DOHH2 (cell line): Measurements from ENCODE around the gene RCOR2.

Source experiments
- H3F3A ChIP-seq: fragments of 200-600 bp; sonication (generic), shearing (Covaris generic); 2 replicates; pipeline ENCODE4 v1.6.0; 2016; ENCODE audit warnings: antibody characterized with exemption, mild to moderate bottlenecking; ENCODE audit not compliant: control insufficient read depth, insufficient read depth
- H3K27ac ChIP-seq: fragments of 200-600 bp; sonication (generic); 2 replicates; pipeline ENCODE4 v1.5.1; 2014; ENCODE audit warnings: low read depth, mild to moderate bottlenecking, low read length, moderate library complexity
- H3K27me3 ChIP-seq: fragments of 200-600 bp; sonication (generic); 2 replicates; pipeline ENCODE4 v1.6.1; 2014; ENCODE audit warnings: mild to moderate bottlenecking, low read length, mixed read lengths; ENCODE audit not compliant: control insufficient read depth
- H3K36me3 ChIP-seq: fragments of 200-600 bp; sonication (generic); 2 replicates; pipeline ENCODE4 v1.6.1; 2014; ENCODE audit warnings: mild to moderate bottlenecking, low read length, moderate library complexity, mixed read lengths; ENCODE audit not compliant: control insufficient read depth
- H3K4me1 ChIP-seq: fragments of 200-600 bp; sonication (generic); 2 replicates; pipeline ENCODE4 v1.6.1; 2014; ENCODE audit warnings: mild to moderate bottlenecking, low read length, mixed read lengths; ENCODE audit not compliant: control insufficient read depth
- H3K4me2 ChIP-seq: fragments of 200-600 bp; sonication (generic); 2 replicates; pipeline ENCODE4 v1.6.0; 2014; ENCODE audit warnings: mild to moderate bottlenecking, low read length, moderate library complexity
- H3K4me3 ChIP-seq: fragments of 200-600 bp; sonication (generic); 2 replicates; pipeline ENCODE4 v1.5.1; 2014; ENCODE audit warnings: mild to moderate bottlenecking, low read length, mixed read lengths
- H3K79me2 ChIP-seq: fragments of 200-600 bp; sonication (generic); 2 replicates; pipeline ENCODE4 v1.6.1; 2014; ENCODE audit warnings: mild to moderate bottlenecking, low read length, mixed read lengths; ENCODE audit not compliant: control insufficient read depth
- H3K9me2 ChIP-seq: fragments of 200-600 bp; sonication (generic); replicated peaks from 2 replicates; pipeline ENCODE4 v1.6.1; 2014; ENCODE audit warnings: mild to moderate bottlenecking, low read length, mixed read lengths; ENCODE audit not compliant: control insufficient read depth
- H3K9me3 ChIP-seq: fragments of 200-600 bp; sonication (generic); 2 replicates; pipeline ENCODE4 v1.6.1; 2014; ENCODE audit warnings: antibody characterized with exemption, low read length, mixed read lengths; ENCODE audit not compliant: control insufficient read depth, insufficient read depth
- H4K20me1 ChIP-seq: fragments of 200-600 bp; sonication (generic); 2 replicates; pipeline ENCODE4 v1.6.0; 2014; ENCODE audit warnings: low read depth, mild to moderate bottlenecking, antibody characterized with exemption, low read length, moderate library complexity; ENCODE audit not compliant: control insufficient read depth, insufficient read depth
- EZH2phosphoT487 ChIP-seq: fragments of 200-600 bp; sonication (generic); IDR thresholded peaks from 2 replicates; pipeline ENCODE4 v1.6.1; 2017; ENCODE audit warnings: borderline replicate concordance, mild to moderate bottlenecking, antibody characterized with exemption, low read length, moderate library complexity, mixed read lengths
- TF ChIP-seq, protein P1 (sequence below): fragments of 200-600 bp; sonication (generic); IDR thresholded peaks from one replicate; pipeline ENCODE4 v1.5.1; 2014; ENCODE audit warnings: antibody characterized with exemption, mild to moderate bottlenecking, low read depth, low read length; ENCODE audit not compliant: poor library complexity, severe bottlenecking

Gene RCOR2

DNA sequence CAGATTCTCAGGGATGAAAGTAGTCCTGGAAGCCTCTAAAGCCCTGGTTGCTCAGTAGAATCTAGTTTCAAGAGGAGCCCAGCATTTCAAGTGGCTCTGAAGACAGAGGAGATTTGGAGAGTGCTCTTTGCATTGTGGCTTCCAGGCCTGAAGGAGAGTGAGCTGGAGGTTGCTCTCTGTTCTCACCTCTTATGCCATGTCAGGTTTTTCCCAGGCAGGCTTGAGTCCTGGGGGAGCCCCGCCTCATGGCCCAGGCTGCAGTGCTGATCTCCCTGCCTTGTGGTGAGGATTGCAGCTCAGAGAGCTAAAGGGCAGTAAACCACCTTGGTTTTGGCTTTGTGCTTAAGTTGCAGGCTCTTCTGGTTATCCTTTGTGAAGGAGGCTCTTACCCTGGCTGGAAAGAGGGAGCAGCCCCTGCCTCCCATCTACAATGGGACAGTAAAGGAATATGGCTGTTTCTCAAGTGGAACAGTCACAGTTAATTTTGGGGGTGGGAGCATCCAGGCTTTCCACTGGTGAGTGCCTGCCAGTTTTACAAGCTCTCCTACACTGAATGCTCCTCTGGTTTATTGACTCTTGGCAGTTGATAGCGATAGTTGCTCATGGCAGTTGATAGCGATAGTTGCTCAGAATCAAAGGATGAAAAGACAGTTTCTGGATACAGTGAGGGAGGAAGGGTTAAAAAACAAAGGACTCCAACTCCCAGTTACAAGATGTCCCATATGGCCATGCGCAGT lies 32.6 kb downstream of the RCOR2 start:
- no peaks in the 10 kb centered on the region for H3K9me2 ChIP-seq
- no peak overlapping the region for H3K4me2 ChIP-seq
- H3F3A ChIP-seq = peaks cover 9% of the 10 kb centered on the region
- H3K4me3 ChIP-seq = no peak overlapping the region
- H4K20me1 ChIP-seq = peaks cover 26% of the 10 kb centered on the region
- TF ChIP-seq EZH2phosphoT487 = no peak
- TF ChIP-seq, protein P1, sequence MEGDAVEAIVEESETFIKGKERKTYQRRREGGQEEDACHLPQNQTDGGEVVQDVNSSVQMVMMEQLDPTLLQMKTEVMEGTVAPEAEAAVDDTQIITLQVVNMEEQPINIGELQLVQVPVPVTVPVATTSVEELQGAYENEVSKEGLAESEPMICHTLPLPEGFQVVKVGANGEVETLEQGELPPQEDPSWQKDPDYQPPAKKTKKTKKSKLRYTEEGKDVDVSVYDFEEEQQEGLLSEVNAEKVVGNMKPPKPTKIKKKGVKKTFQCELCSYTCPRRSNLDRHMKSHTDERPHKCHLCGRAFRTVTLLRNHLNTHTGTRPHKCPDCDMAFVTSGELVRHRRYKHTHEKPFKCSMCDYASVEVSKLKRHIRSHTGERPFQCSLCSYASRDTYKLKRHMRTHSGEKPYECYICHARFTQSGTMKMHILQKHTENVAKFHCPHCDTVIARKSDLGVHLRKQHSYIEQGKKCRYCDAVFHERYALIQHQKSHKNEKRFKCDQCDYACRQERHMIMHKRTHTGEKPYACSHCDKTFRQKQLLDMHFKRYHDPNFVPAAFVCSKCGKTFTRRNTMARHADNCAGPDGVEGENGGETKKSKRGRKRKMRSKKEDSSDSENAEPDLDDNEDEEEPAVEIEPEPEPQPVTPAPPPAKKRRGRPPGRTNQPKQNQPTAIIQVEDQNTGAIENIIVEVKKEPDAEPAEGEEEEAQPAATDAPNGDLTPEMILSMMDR = no peak
- H3K27me3 ChIP-seq = no peaks in the 10 kb centered on the region
- no peak overlapping the region for H3K27ac ChIP-seq
- no peaks in the 10 kb centered on the region for H3K9me3 ChIP-seq
- peaks cover 12% of the 10 kb centered on the region for H3K36me3 ChIP-seq
- H3K79me2 ChIP-seq = peaks cover 81% of the 10 kb centered on the region
- H3K4me1 ChIP-seq = peaks cover 29% of the 10 kb centered on the region

DNA sequence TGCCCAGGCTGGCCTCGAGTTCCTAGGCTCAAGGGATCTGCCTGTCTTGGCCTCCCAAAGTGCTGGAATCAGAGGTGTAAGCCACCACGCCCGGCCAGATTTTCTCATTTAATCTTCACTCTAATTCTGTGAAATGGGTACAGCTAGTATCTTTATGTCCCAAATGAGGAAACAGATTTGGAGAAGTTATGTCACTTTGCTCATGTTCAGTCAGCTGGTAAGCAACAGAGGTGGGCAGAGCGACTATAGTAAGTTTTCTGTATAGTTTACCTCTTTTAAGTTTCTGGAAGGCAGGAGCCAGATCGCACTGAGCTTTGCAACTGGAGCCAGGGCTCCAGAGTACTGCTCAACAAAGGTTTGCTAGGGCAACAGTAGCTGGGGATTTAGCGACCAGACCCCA lies 33.2 kb downstream of the RCOR2 start:
- H3F3A ChIP-seq = peaks cover 9% of the 10 kb centered on the region
- no peaks in the 10 kb centered on the region for H3K9me3 ChIP-seq
- H3K4me2 ChIP-seq = no peak overlapping the region
- peaks cover 22% of the 10 kb centered on the region for H4K20me1 ChIP-seq
- no peak overlapping the region for H3K4me3 ChIP-seq
- no peak overlapping the region for H3K27ac ChIP-seq
- no peak for TF ChIP-seq EZH2phosphoT487
- TF ChIP-seq, protein P1 = no peak
- no peaks in the 10 kb centered on the region for H3K27me3 ChIP-seq
- H3K9me2 ChIP-seq = no peaks in the 10 kb centered on the region
- H3K4me1 ChIP-seq = peaks cover 28% of the 10 kb centered on the region
- peaks cover 6% of the 10 kb centered on the region; the same call in 1 of the 2 replicates for H3K36me3 ChIP-seq
- H3K79me2 ChIP-seq = peaks cover 79% of the 10 kb centered on the region

DNA sequence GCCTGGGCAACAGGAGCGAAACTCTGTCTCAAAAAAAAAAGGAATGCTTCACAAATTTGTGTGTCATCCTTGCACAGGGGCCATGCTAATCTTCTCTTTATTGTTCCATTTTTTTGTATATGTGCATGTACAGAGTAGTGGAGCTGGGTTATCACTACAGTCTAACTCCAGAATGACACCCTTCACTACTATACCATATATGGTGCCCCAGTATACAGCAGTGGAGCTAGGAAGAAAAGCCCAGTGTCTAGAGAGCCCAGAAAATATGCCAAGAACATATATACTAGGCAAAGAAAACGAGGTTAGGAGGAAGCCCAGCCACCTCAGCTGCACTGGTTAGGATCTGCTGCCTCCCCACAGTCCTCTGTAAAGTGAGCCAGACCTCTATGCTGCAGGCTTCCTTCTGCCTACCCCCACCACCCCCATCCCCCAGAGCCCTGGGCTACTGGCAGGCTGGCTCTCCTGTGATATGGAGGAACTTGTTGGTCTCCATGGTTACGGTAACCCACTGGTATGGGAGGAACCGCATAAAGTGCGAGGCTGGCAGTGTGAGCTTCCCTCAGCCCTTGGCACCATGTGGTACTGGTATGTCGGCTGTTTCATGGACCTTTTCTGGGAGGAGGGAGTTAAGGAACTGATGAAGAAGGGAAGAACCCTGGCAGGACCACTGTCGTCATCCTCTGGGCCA lies 34.3 kb downstream of the RCOR2 start:
- peaks cover 3% of the 10 kb centered on the region; the same call in 1 of the 2 replicates for H3K36me3 ChIP-seq
- H3K4me2 ChIP-seq = no peak overlapping the region
- H3K27ac ChIP-seq = no peak overlapping the region
- no peaks in the 10 kb centered on the region for H3K27me3 ChIP-seq
- no peak for TF ChIP-seq EZH2phosphoT487
- TF ChIP-seq, protein P1 = no peak
- peaks cover 16% of the 10 kb centered on the region; the same call in 1 of the 2 replicates for H4K20me1 ChIP-seq
- peaks cover 17% of the 10 kb centered on the region for H3K4me1 ChIP-seq
- no peaks in the 10 kb centered on the region for H3K9me3 ChIP-seq
- H3K9me2 ChIP-seq = no peaks in the 10 kb centered on the region
- peaks cover 77% of the 10 kb centered on the region for H3K79me2 ChIP-seq
- no peak overlapping the region for H3K4me3 ChIP-seq
- H3F3A ChIP-seq = peaks cover 5% of the 10 kb centered on the region
